GM19043 (cell line): ENCODE data around the gene RRM2.
A peak's percentile ranks its signal among the peaks of the same experiment; 100 is the strongest.

Experiments used
- ATAC-seq: cut with Tn5 transposase; IDR thresholded peaks from one replicate; pipeline ENCODE4 v1.9.1; 2021; ENCODE audit warnings: low read depth; ENCODE audit not compliant: unreplicated experiment

RRM2 gene

DNA sequence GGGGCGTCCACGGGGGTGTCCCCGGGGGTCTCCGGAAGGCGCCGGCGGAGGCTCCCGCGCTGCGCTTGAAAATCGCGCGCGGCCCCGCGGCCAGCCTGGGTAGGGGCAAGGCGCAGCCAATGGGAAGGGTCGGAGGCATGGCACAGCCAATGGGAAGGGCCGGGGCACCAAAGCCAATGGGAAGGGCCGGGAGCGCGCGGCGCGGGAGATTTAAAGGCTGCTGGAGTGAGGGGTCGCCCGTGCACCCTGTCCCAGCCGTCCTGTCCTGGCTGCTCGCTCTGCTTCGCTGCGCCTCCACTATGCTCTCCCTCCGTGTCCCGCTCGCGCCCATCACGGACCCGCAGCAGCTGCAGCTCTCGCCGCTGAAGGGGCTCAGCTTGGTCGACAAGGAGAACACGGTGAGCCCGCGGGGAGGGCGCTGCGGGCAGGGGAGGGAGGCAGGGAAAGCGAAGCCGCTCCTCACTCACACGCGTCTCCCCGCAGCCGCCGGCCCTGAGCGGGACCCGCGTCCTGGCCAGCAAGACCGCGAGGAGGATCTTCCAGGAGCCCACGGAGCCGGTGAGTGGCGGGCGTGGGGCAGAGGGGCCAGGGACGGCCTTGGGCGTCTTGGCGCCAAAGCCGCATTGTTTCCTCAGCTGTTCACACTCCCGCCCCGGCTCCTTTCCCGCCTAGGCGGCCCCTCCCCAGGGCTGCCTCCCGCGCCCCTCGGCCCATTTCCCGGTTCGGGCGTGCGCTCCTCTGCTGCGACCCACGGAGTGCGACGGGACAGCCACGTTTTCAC is at the start of gene RRM2:
RRM2 (plus strand) TSS at position 240 of the 781 bp plus-strand sequence; CDS start at position 300, 60 bp downstream.
- peak; percentile 53 for ATAC-seq

- no peak for ATAC-seq
These were observed 48.8 kb upstream of the RRM2 start for GRCh38 chr2:10073706-10074105.

DNA sequence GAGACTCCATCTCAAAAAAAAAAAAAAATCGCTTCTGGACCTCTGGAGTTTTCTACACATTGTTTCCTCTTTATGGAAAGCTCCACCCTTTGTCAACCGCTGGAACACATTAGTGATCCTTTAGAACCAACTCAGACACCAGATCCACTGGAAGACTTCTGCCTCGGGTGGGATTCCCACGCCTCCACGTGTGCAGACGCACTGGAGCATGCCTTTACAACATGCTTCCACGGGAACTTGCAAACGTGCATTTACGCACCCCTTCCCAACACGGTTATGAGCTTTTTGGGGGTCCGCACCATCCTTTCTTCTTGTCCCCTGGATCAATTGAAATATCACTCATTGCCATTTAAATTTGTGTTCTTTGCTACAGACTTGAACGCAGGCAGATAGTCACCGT is 47.4 kb upstream of the RRM2 start:
- ATAC-seq, result no peak

- ATAC-seq, result no peak
These were observed 46.8 kb upstream of the RRM2 start for GRCh38 chr2:10075571-10076209.

- ATAC-seq, result no peak
These were observed 46.0 kb upstream of the RRM2 start for GRCh38 chr2:10076511-10076910.

- no peak for ATAC-seq
These were observed 45.5 kb upstream of the RRM2 start for GRCh38 chr2:10076988-10077527.

DNA sequence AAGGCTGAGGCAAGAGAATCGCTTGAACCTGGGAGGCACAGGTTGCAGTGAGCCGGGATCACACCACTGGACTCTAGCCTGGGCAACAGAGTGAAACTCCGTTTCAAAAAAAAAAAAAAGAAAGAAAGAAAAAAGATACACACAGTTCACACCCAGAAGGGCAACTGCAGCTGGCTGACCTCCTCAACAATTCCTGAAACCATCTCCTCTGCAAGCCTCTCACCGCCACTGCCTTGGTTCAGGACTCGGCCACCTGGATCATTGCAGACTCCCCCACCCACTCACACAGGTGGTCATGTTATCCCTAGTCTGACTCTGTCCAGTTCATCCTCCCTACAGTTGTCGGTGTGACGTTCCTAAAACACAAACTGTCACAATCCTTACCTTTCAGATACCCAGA is 44.5 kb upstream of the RRM2 start:
- no peak for ATAC-seq

DNA sequence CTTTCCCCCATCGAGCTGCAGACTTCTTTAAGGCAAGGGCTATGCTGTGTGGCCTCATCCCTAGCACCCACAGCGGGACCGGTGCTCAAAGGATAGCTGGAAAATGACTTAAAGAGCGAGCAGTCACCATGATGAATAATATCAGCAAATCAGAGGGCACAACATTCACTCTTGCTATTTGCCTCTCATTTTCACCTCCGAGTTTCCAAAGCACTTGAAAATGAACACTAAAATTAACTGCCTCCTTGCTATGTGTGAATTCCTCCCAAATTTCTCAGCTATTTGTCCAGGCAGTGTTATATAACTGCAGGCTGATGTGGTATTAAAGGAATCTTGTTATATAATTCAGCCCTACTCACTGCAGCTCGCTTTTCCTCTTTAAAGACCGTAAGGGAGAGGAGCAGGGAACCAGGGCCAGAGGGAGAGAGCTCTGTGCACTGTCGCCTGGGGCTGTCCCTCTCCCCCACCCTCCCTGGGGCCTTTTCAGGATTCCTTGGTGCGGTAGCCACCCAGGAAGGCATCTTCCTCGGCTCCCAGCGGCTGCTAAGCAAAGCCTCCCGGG is 43.8 kb upstream of the RRM2 start:
- no peak for ATAC-seq

DNA sequence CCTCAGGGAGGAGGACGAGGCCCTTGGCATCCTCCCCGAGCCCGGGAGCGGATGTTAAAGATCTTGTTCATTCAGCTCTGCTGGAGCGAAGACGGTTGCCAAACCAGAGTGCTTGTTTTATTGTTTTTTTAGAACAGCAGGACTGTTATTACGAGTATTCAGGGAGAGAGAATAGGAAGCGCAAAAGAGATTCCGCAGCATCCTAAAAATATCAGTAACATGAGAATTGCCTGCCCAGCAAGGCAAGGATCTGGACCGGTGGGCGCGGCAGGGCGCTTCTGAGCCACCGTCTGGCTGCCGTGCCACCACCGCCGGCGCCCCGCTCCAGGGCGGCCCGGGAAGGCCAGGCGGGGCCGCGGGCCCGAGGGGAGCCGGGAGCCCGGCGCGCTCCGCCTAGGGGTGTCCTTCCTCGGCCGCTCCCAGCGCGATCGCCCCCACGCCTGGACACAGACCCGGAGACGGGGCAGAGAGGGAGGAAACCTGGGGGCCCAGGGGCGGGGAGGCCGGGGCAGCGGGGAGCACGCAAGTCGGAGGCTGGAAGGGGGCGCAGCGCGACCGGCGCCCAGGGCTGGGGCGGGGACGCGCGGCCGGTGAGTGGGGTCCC is 43.2 kb upstream of the RRM2 start:
- ATAC-seq, result no peak

DNA sequence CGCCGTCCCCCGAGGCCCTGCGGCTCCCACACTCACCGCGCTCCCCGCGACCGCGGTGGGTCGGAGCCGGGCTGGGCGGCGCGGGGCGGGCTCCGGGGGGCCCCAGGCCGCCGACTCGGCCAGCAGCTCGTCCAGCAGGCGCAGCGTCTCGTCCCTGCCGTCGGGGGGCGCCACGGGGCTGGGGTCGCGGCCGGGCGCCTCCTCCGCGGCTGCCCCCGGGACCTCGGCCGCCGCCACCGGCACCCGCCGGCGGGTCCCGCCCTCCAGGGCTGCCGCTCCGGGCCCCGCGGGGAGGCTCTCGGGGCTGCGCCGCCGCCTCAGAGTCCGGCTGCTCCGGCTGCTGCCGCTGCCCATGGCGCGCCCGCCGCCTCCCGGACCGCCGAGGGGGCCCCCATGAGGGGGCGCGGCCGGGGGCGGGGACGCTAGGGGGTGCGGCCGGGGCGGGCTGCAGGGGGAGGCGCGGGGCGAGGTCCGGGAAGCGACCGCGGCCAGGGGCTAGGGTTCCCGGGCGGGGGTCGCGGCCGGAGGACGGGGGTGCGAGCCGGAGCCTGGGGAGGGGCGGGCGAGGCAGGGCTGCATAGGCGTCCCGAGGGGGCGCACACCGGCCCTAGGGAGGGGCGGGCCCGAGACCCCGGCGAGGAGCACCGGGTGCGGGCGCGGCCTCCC is 42.5 kb upstream of the RRM2 start, which contains the start of gene CYS1:
CYS1 (minus strand) TSS at position 542 of the 666 bp plus-strand sequence; CDS start at position 354, 188 bp downstream.
- ATAC-seq, result no peak

GRCh38 chr2:10080536-10081304 is 41.8 kb upstream of the RRM2 start:
- no peak for ATAC-seq

DNA sequence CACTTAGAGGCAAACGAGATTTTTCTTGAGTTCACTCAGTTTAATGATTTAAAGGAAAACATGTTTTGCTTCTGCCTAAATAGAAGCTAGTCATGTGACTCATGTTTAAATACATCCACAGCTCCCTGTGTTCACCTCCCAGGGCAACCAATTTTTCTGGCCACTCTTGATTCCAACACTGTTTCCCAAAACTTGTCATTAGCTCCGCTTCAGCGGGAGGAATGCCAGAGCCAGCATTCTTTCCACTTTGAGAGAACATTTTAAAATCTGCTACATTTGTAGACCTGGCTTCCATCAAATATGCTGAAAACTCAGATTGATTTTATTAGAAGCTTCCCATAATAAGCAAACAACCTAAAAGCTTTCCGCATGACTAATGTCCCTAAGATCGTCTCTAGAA is 39.5 kb upstream of the RRM2 start:
- no peak for ATAC-seq

- ATAC-seq, result peak; percentile 38
These were observed 38.8 kb upstream of the RRM2 start for GRCh38 chr2:10083692-10084211.

- ATAC-seq, result peak; percentile 0
These were observed 38.2 kb upstream of the RRM2 start for GRCh38 chr2:10084223-10084865.

DNA sequence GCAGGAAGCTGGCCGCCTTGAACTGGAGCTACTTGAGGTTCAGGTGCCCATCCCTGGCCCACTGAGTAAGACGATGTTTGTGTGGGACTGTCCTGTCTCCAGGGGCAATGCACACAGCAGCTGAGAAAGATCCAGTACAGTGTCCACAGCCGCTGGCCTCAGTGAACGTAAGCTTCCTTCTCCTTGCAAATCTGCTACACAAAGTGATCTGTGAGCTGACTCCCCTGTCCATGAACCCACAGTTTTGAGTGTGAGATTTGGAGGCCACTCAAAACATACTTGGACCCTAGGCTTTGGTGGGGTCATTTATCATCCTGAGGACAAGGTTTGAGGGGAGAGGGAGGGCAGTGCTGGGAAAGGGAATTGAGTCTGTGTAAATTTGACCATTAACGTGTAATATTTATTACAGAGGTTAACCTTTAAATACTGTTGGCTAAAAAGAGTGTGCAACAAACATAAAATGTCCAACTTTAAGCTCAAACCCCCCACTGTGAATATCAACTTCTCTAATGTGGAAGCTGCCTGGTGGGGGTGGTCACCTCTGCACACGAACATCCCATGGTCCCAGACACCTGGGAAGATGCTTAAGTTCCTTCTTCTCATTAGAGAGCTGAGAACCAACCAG is 37.4 kb upstream of the RRM2 start:
- no peak for ATAC-seq

DNA sequence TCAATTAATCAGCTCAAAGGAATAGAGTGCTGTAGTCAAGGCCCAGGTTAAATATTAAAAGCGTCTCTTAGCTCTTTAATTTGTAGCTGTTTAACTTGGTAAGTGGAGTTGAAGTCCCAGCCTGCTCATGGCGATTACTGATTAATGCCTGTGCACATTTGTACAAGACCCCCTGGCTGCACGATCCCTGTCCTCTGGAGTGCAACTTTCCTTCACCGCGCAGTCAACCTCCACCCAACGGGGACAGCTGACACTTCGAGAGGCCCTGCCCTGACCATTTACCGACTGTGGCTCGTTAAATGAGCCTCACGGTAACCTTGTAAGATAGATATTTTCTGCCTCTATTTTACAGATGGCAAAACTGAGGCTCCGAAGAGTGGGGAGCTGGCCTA is 36.9 kb upstream of the RRM2 start:
- no peak for ATAC-seq

GRCh38 chr2:10086950-10087349 is 35.6 kb upstream of the RRM2 start:
- no peak for ATAC-seq

DNA sequence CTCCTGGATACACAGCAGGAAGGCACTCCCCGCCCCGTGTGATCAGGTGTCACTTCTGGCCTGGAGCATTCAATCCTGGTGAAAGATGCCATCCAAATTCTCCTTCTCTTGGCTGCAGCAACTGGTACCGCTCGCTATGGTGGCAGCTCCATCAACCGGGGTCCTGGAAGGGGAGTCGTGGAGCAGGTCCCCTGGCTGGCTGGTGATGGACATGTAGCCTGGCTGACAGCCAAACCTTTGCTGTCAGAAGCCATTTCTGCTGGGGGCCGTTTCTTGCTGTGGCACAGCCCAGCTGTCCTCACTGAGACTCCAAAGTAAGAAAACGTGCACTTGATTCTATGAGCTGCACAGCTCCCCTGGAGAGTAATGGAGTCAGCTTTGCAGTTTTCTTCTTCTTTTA is 35.2 kb upstream of the RRM2 start:
- ATAC-seq, result no peak
